Fibroblast of lung (primary cell): Measurements from ENCODE around the gene ARRDC1.

Source experiments
- EZH2 ChIP-seq: IDR thresholded peaks from 2 replicates; pipeline ENCODE4 v1.5.1; 2012; ENCODE audit warnings: low read length, control low read depth, mild to moderate bottlenecking; ENCODE audit errors: missing control alignments
- TF ChIP-seq, protein P1 (sequence below), 2 donors: IDR thresholded peaks in 1 of 2; conservative IDR thresholded peaks in 1 of 2; 1 replicate in 1 of 2; 2 replicates in 1 of 2; pipeline ENCODE4 v1.5.1; 2011 to 2012; ENCODE audit warnings: low read length in 2 of 2, control low read depth in 1 of 2, inconsistent platforms in 1 of 2, low read depth in 1 of 2, mild to moderate bottlenecking in 1 of 2

DNA sequence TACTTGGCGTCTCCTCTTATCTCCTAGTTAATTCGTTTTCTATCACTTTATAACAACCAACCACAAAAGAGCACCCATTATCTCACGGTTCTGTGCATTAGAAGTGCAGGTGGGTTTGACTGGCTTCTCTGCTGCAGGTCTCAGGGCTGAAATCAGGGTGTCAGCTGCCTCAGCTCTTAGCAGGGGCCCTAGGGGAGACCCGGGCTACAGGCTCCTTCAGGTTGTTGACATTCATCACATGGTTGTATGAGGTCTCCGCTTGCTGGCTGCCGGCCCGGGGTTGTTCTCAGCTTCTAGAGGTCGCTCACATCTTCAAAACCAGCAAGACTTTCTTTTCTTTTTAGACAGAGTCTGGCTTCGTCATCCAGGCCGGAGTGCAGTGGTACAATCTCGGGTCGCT lies 12.3 kb upstream of the ARRDC1 start:
- TF ChIP-seq, protein P1, sequence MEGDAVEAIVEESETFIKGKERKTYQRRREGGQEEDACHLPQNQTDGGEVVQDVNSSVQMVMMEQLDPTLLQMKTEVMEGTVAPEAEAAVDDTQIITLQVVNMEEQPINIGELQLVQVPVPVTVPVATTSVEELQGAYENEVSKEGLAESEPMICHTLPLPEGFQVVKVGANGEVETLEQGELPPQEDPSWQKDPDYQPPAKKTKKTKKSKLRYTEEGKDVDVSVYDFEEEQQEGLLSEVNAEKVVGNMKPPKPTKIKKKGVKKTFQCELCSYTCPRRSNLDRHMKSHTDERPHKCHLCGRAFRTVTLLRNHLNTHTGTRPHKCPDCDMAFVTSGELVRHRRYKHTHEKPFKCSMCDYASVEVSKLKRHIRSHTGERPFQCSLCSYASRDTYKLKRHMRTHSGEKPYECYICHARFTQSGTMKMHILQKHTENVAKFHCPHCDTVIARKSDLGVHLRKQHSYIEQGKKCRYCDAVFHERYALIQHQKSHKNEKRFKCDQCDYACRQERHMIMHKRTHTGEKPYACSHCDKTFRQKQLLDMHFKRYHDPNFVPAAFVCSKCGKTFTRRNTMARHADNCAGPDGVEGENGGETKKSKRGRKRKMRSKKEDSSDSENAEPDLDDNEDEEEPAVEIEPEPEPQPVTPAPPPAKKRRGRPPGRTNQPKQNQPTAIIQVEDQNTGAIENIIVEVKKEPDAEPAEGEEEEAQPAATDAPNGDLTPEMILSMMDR (conservative IDR thresholded peaks at IDR 0.05 in 1 of 2, IDR thresholded peaks at IDR 0.05 in 1 of 2; ENCODE audit: low read depth in 1 of 2, low read length in 2 of 2), result no peak
- no peak for TF ChIP-seq EZH2
